Naive thymus-derived CD4-positive, alpha-beta T cell (primary cell): Measurements from ENCODE around the gene ZNF423. TPM values are rescaled to one million over a fixed set of nuclear protein-coding genes. Genes with fewer than 3 reads are reported as not detected.

Source experiments
- ATAC-seq: fragments of 150-1000 bp; cut with Tn5 transposase; 2 replicates; pipeline ENCODE4 v1.10.0; 2021; ENCODE audit warnings: mild to moderate bottlenecking, moderate library complexity
- CTCF ChIA-PET: fragments of 350-600 bp; sonication (Branson Sonifier 250); formaldehyde crosslinking; loops from one replicate; lab custom pipeline; 2021; ENCODE audit warnings: antibody characterized with exemption; lab: Charles Lee
- POLR2A ChIA-PET: fragments of 350-600 bp; sonication (Branson Sonifier 250); formaldehyde crosslinking; loops from one replicate; lab custom pipeline; 2021; ENCODE audit warnings: antibody characterized with exemption, inconsistent platforms; lab: Charles Lee
- DNase-seq, 9 donors: peaks; one replicate each; pipeline versions ENCODE4 v3.0.0 to v3.0.0-alpha.2; 2020 to 2022; ENCODE audit warnings: mixed read lengths in 1 of 9
- H3K27ac ChIP-seq: one replicate; pipeline ENCODE4 v1.7.0; 2013; ENCODE audit warnings: mild to moderate bottlenecking, low read depth, low read length, moderate library complexity
- H3K27me3 ChIP-seq, 2 donors: one replicate each; pipeline ENCODE4 v1.7.0; 2013; ENCODE audit warnings: low read length in 2 of 2, mild to moderate bottlenecking in 2 of 2, moderate library complexity in 2 of 2; ENCODE audit not compliant: control insufficient read depth in 2 of 2, insufficient read depth in 2 of 2
- H3K36me3 ChIP-seq, 3 experiments: 1 replicate in 2 of 3; 2 replicates in 1 of 3; pipeline ENCODE4 v1.7.0; 2013; ENCODE audit warnings: low read length in 3 of 3, mild to moderate bottlenecking in 3 of 3, moderate library complexity in 1 of 3; ENCODE audit not compliant: insufficient read depth in 3 of 3, control insufficient read depth in 2 of 3
- H3K4me1 ChIP-seq, 2 donors: one replicate each; pipeline ENCODE4 v1.7.0; 2013; ENCODE audit warnings: low read length in 2 of 2, mild to moderate bottlenecking in 2 of 2, moderate library complexity in 1 of 2; ENCODE audit not compliant: control insufficient read depth in 2 of 2, insufficient read depth in 2 of 2
- H3K4me3 ChIP-seq: 2 replicates; pipeline ENCODE4 v1.7.0; 2013; ENCODE audit warnings: mild to moderate bottlenecking, low read length
- H3K9me3 ChIP-seq, 3 experiments: 1 replicate in 2 of 3; 2 replicates in 1 of 3; pipeline ENCODE4 v1.7.0; 2013; ENCODE audit warnings: low read length in 3 of 3; ENCODE audit not compliant: control insufficient read depth in 2 of 3
- H3K27ac Mint-ChIP-seq, 9 donors: one replicate each; pipeline ENCODE4 v1.8.0; 2020 to 2022; ENCODE audit warnings: mixed read lengths in 9 of 9, mild to moderate bottlenecking in 8 of 9, moderate library complexity in 5 of 9, inconsistent platforms in 2 of 9
- H3K27me3 Mint-ChIP-seq, 5 donors: one replicate each; pipeline ENCODE4 v1.8.0; 2021 to 2022; ENCODE audit warnings: mixed read lengths in 5 of 5, mild to moderate bottlenecking in 1 of 5
- H3K36me3 Mint-ChIP-seq, 5 donors: one replicate each; pipeline ENCODE4 v1.8.0; 2020 to 2022; ENCODE audit warnings: mixed read lengths in 5 of 5, mild to moderate bottlenecking in 3 of 5, inconsistent platforms in 1 of 5
- H3K4me1 Mint-ChIP-seq, 7 donors: one replicate each; pipeline ENCODE4 v1.8.0; 2020 to 2022; ENCODE audit warnings: mixed read lengths in 7 of 7, mild to moderate bottlenecking in 3 of 7, inconsistent platforms in 1 of 7
- H3K4me3 Mint-ChIP-seq, 10 donors: one replicate each; pipeline ENCODE4 v1.8.0; 2020 to 2022; ENCODE audit warnings: mild to moderate bottlenecking in 10 of 10, mixed read lengths in 10 of 10, moderate library complexity in 6 of 10, inconsistent platforms in 2 of 10
- H3K9me3 Mint-ChIP-seq, 11 donors: one replicate each; pipeline ENCODE4 v1.8.0; 2020 to 2022; ENCODE audit warnings: mixed read lengths in 11 of 11, mild to moderate bottlenecking in 4 of 11, inconsistent platforms in 1 of 11, moderate library complexity in 1 of 11
- intact Hi-C, 2 donors: fragments of 100-400 bp; cut with micrococcal nuclease; formaldehyde crosslinking; loops; one replicate each; pipeline ENCODE4 v1.15.1; 2023
- polyA plus RNA-seq, 2 donors: library from polyadenylated mRNA; unstranded; fragments of 300-500 nt; fragmentation: Illumina TruSeq; gene quantifications; one replicate each; pipeline ENCODE4 v1.2.3, GENCODE V29; 2021
- total RNA-seq, 6 experiments: library from RNA in 5 of 6; stranded (reverse) in 5 of 6; gene quantifications; 1 replicate in 5 of 6; 2 replicates in 1 of 6; pipeline ENCODE4 v1.2.3 and lab custom pipeline; 2021 to 2026

The ZNF423 gene
- total and polyA plus RNA-seq, 7 experiments from 2014 or later = not detected

DNA sequence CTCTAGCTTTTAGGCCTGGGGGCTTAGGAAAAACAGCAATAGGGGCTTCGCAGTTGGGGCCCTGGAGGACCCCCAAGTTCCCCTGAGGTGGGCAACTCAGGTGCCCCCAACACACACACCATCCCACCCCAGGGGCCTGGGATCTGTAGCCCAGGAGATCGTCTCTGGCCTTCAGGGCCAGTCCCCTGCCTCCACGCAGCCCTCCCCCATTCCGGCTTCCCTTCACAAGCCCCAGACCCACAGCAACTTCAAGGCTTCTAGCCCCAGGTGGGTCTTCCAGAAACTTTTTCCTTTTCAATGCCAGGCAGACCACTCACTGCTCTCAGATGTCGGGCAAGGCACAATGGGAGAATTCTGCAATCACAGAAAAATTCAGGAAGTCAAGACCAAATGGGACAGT, 402.9 kb downstream of the ZNF423 start:
- Histone ChIP-seq H3K9me3 (no peaks in the 10 kb centered on the region), H3K27me3 (no peaks in the 10 kb centered on the region), H3K36me3 (no peaks in the 10 kb centered on the region), H3K4me1 (no peaks in the 10 kb centered on the region), H3K4me3 (no peak overlapping the region), H3K27ac (no peak overlapping the region)
- intact Hi-C loops = no loop called here
- H3K4me3 Mint-ChIP-seq = peak overlapping the region in 1 of 10 donors; percentile 41
- POLR2A ChIA-PET = no interaction called here
- H3K27ac Mint-ChIP-seq = no peak overlapping the region
- no peaks in the 10 kb centered on the region for H3K9me3 Mint-ChIP-seq
- peaks cover 0 to 12% (median 0%) of the 10 kb centered on the region in 5 donors for H3K27me3 Mint-ChIP-seq
- H3K36me3 Mint-ChIP-seq = no peaks in the 10 kb centered on the region
- H3K4me1 Mint-ChIP-seq = peaks cover 0 to 19% (median 0%) of the 10 kb centered on the region in 7 donors
- no peak for DNase-seq
- CTCF ChIA-PET = no interaction called here
- no peak for ATAC-seq

- ChIA-PET POLR2A (no interaction called here), CTCF (no interaction called here)
- Mint-ChIP-seq H3K27ac (peak overlapping the region in 1 of 9 donors; percentile 34), H3K4me1 (peaks cover 0 to 19% (median 0%) of the 10 kb centered on the region in 7 donors), H3K4me3 (peak overlapping the region in 5 of 10 donors; percentile 17 to 63 (median 35)), H3K36me3 (no peaks in the 10 kb centered on the region), H3K9me3 (no peaks in the 10 kb centered on the region), H3K27me3 (peaks cover 0 to 12% (median 0%) of the 10 kb centered on the region in 5 donors)
- no peaks in the 10 kb centered on the region for H3K4me1 ChIP-seq
- H3K9me3 ChIP-seq = no peaks in the 10 kb centered on the region
- DNase-seq (no peak), ATAC-seq (no peak)
- intact Hi-C loops = no loop called here
- H3K27me3 ChIP-seq = no peaks in the 10 kb centered on the region
- H3K27ac ChIP-seq = no peak overlapping the region
- H3K36me3 ChIP-seq = no peaks in the 10 kb centered on the region
- H3K4me3 ChIP-seq = no peak overlapping the region
These were observed 403.3 kb downstream of the ZNF423 start for GRCh38 chr16:49452578-49452977.

DNA sequence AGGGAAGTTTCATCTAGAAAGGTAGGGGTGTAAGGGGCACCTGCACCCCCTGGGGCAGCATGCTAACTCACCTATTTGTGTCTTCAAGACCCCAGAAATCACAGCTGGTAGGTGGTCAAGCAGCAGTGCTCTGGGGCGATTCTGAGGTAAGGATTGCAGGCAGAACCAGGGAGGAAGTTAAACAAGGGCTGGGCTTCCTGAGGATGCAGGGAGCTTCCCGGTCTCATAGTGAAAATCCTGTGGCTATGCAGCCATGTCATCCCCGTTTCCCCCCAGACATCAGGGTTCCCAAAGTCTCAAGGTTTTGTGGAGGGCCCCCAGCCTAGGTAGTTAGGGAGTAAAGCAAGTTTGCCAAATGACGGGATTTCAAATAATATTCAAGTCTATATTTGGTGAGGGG, 403.8 kb downstream of the ZNF423 start:
- Mint-ChIP-seq H3K27me3 (peaks cover 0 to 17% (median 0%) of the 10 kb centered on the region in 5 donors), H3K27ac (no peak overlapping the region), H3K36me3 (no peaks in the 10 kb centered on the region), H3K4me3 (peak overlapping the region in 1 of 10 donors; percentile 32), H3K9me3 (no peaks in the 10 kb centered on the region), H3K4me1 (peaks cover 0 to 19% (median 0%) of the 10 kb centered on the region in 7 donors)
- intact Hi-C loops = no loop called here
- no peaks in the 10 kb centered on the region for H3K9me3 ChIP-seq
- H3K4me3 ChIP-seq = no peak overlapping the region
- no peaks in the 10 kb centered on the region for H3K4me1 ChIP-seq
- POLR2A ChIA-PET = no interaction called here
- ATAC-seq (no peak), DNase-seq (no peak)
- H3K36me3 ChIP-seq = no peaks in the 10 kb centered on the region
- no peak overlapping the region for H3K27ac ChIP-seq
- no peaks in the 10 kb centered on the region for H3K27me3 ChIP-seq
- CTCF ChIA-PET = no interaction called here

DNA sequence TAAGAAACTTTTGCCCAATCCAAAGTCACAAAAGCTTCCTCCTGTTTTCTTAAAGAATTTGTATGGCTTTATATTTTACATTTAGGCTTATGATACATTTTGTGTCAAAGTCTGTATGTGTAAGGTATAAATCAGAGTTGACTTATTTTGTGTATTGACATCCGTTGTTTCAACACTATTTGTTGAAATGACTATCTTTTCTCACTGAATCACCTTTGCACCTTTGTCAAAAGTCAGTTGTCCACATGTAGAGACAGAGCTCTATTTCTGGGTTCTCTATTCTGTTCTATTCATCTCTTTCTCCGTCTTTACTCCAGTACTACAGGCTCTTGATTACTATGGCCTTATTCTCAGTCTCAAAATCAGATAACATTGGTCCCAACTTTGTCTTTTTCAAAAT, 409.1 kb downstream of the ZNF423 start:
- CTCF ChIA-PET = no interaction called here
- intact Hi-C loops = loop anchor here (10.0 kb wide), 2 partner anchors 408 to 578 kb away; partner anchors contain the start of genes ZNF423 (in 2 of the 2) and CNEP1R1 (in 1 of the 2)

DNA sequence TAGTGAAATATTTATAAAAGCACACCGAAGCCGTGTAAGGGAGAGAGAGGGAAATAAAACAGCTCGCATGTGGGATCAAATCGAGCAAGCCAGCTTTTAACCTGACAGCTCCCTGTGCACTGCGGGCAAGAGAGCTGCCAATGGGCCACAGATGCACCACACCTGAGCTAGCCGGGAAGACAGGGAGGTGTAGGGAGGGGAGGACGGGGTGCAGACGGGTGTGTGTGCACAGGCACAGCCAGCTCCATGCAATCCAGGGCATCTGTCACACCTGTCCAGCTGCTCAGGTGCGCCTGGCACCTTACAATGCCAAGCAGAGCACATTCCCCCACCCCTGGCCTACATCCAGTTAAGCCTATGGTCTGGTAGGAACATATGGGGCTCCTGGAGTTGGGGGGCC, 412.3 kb downstream of the ZNF423 start:
- DNase-seq (no peak), ATAC-seq (no peak)
- no peaks in the 10 kb centered on the region for H3K9me3 Mint-ChIP-seq
- Histone ChIP-seq H3K36me3 (no peaks in the 10 kb centered on the region), H3K4me1 (peaks cover 9 to 25% of the 10 kb centered on the region in 2 donors), H3K27ac (no peak overlapping the region), H3K27me3 (no peaks in the 10 kb centered on the region), H3K9me3 (no peaks in the 10 kb centered on the region), H3K4me3 (no peak overlapping the region)
- no peak overlapping the region for H3K4me3 Mint-ChIP-seq
- ChIA-PET POLR2A (no interaction called here), CTCF (interaction anchor here (1.2 to 1.9 kb wide), 2 partner anchors 39 to 149 kb away, joined by 4 to 10 read pairs; no protein-coding TSS in a partner anchor)
- H3K27me3 Mint-ChIP-seq = peaks cover 0 to 9% (median 0%) of the 10 kb centered on the region in 5 donors
- intact Hi-C loops = loop anchor here (10.0 kb wide), 2 partner anchors 411 to 581 kb away; partner anchors contain the start of genes ZNF423 (in 2 of the 2) and CNEP1R1 (in 1 of the 2)
- no peaks in the 10 kb centered on the region for H3K36me3 Mint-ChIP-seq
- peak overlapping the region in 2 of 9 donors; percentile 24 to 74 for H3K27ac Mint-ChIP-seq
- H3K4me1 Mint-ChIP-seq = peaks cover 15 to 45% (median 29%) of the 10 kb centered on the region in 7 donors

More for the DNA sequence above, 409.1 kb downstream of the ZNF423 start:
- H3K4me1 Mint-ChIP-seq = peaks cover 9 to 29% (median 15%) of the 10 kb centered on the region in 7 donors
- Histone ChIP-seq H3K4me1 (peaks cover 5 to 13% of the 10 kb centered on the region in 2 donors), H3K27me3 (no peaks in the 10 kb centered on the region), H3K27ac (no peak overlapping the region), H3K9me3 (no peaks in the 10 kb centered on the region), H3K36me3 (no peaks in the 10 kb centered on the region), H3K4me3 (no peak overlapping the region)
- H3K36me3 Mint-ChIP-seq = no peaks in the 10 kb centered on the region
- no peak overlapping the region for H3K27ac Mint-ChIP-seq
- POLR2A ChIA-PET = interaction anchor here (0.7 kb wide), 1 partner anchor 36 kb away, joined by 5 read pairs; no protein-coding TSS in a partner anchor
- ATAC-seq (no peak), DNase-seq (no peak)
- no peaks in the 10 kb centered on the region for H3K9me3 Mint-ChIP-seq
- H3K27me3 Mint-ChIP-seq = peaks cover 0 to 21% (median 0%) of the 10 kb centered on the region in 5 donors
- H3K4me3 Mint-ChIP-seq = no peak overlapping the region

GRCh38 chr16:49442805-49443204, 413.1 kb downstream of the ZNF423 start:
- H3K9me3 ChIP-seq = no peaks in the 10 kb centered on the region
- no peaks in the 10 kb centered on the region for H3K36me3 ChIP-seq
- Mint-ChIP-seq H3K9me3 (no peaks in the 10 kb centered on the region), H3K36me3 (no peaks in the 10 kb centered on the region), H3K4me1 (peaks cover 15 to 45% (median 29%) of the 10 kb centered on the region in 7 donors), H3K27me3 (peaks cover 0 to 10% (median 0%) of the 10 kb centered on the region in 5 donors), H3K4me3 (peak overlapping the region in 4 of 10 donors; percentile 14 to 64 (median 17)), H3K27ac (peak overlapping the region; percentile 34 to 96 (median 90))
- H3K27ac ChIP-seq = no peak overlapping the region
- DNase-seq = no peak
- ATAC-seq = no peak
- peaks cover 9 to 25% of the 10 kb centered on the region in 2 donors for H3K4me1 ChIP-seq
- H3K27me3 ChIP-seq = no peaks in the 10 kb centered on the region
- intact Hi-C loops = loop anchor here (10.0 kb wide), 2 partner anchors 412 to 582 kb away; partner anchors contain the start of genes ZNF423 (in 2 of the 2) and CNEP1R1 (in 1 of the 2)
- ChIA-PET CTCF (interaction anchor here (1.2 to 1.9 kb wide), 2 partner anchors 40 to 150 kb away, joined by 4 to 10 read pairs; no protein-coding TSS in a partner anchor), POLR2A (interaction anchor here (1.3 kb wide), 1 partner anchor 20 kb away, joined by 5 read pairs; no protein-coding TSS in a partner anchor)
- no peak overlapping the region for H3K4me3 ChIP-seq
